Esophagus squamous epithelium (tissue), 4 donors: ENCODE results near the gene TERT.

Experiments
- CTCF ChIP-seq, 6 experiments: fragments of 450-650 bp in 4 of 6; fragments of 200-600 bp in 2 of 6; sonication (generic) in 2 of 6; IDR thresholded peaks; one replicate each; pipeline ENCODE4 v1.5.1; 2016 to 2019; ENCODE audit warnings: antibody characterized with exemption in 6 of 6, mild to moderate bottlenecking in 4 of 6, moderate library complexity in 4 of 6
- POLR2A ChIP-seq, 4 donors: fragments of 450-650 bp; IDR thresholded peaks; one replicate each; pipeline ENCODE4 v1.6.1; 2017; ENCODE audit warnings: antibody characterized with exemption in 4 of 4, mild to moderate bottlenecking in 4 of 4, moderate library complexity in 3 of 4

- TF ChIP-seq CTCF (IDR thresholded peaks at IDR 0.05): no peak
- no peak for TF ChIP-seq POLR2A (IDR thresholded peaks at IDR 0.05)
Observed at GRCh38 chr5:1324301-1324700, 29.4 kb upstream of the TERT start.
